Spleen (tissue), 7 donors: ENCODE data around the gene PTH1R.

Experiments used
- POLR2A ChIP-seq, 3 donors: fragments of 450-650 bp; IDR thresholded peaks; one replicate each; pipeline ENCODE4 v1.5.1; 2017; ENCODE audit warnings: antibody characterized with exemption in 3 of 3, mild to moderate bottlenecking in 1 of 3
- TF ChIP-seq, protein P1 (sequence below), 11 experiments: fragments of 200-600 bp in 7 of 11; fragments of 450-650 bp in 4 of 11; sonication (generic) in 4 of 11; IDR thresholded peaks in 8 of 11; conservative IDR thresholded peaks in 3 of 11; 1 replicate in 7 of 11; 2 replicates in 4 of 11; pipeline versions ENCODE4 v1.4.0 to v1.8.0; 2016 to 2021; ENCODE audit warnings: antibody characterized with exemption in 11 of 11, inconsistent platforms in 4 of 11, mild to moderate bottlenecking in 1 of 11
- donor health status: DM: no; HTN: no; CAD: no; lungs with moderate emphysema.
- donor health status: DM: no; HTN: no; CAD: no.
- donor health status: DM: no; HTN: no; CAD: no.

- TF ChIP-seq POLR2A (IDR thresholded peaks at IDR 0.05) = no peak
- TF ChIP-seq, protein P1, sequence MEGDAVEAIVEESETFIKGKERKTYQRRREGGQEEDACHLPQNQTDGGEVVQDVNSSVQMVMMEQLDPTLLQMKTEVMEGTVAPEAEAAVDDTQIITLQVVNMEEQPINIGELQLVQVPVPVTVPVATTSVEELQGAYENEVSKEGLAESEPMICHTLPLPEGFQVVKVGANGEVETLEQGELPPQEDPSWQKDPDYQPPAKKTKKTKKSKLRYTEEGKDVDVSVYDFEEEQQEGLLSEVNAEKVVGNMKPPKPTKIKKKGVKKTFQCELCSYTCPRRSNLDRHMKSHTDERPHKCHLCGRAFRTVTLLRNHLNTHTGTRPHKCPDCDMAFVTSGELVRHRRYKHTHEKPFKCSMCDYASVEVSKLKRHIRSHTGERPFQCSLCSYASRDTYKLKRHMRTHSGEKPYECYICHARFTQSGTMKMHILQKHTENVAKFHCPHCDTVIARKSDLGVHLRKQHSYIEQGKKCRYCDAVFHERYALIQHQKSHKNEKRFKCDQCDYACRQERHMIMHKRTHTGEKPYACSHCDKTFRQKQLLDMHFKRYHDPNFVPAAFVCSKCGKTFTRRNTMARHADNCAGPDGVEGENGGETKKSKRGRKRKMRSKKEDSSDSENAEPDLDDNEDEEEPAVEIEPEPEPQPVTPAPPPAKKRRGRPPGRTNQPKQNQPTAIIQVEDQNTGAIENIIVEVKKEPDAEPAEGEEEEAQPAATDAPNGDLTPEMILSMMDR (IDR thresholded peaks at IDR 0.05 in 8 of 11, conservative IDR thresholded peaks at IDR 0.05 in 3 of 11) = no peak
These were observed 14.2 kb upstream of the PTH1R start, which contains the start of gene MYL3 for GRCh38 chr3:46863261-46863782.
